GM21528 (cell line): ENCODE results near the gene KRTAP1-4.
"Not testable (repeated sequence)": the region's sequence is repeated elsewhere in the genome, so short reads cannot be mapped to it uniquely, and the experiment has no call there.

Experiments used
- ATAC-seq: cut with Tn5 transposase; IDR thresholded peaks from one replicate; pipeline ENCODE4 v1.9.1; 2021; ENCODE audit warnings: mild to moderate bottlenecking, moderate library complexity; ENCODE audit not compliant: unreplicated experiment, low FRiP score

Gene KRTAP1-4

DNA sequence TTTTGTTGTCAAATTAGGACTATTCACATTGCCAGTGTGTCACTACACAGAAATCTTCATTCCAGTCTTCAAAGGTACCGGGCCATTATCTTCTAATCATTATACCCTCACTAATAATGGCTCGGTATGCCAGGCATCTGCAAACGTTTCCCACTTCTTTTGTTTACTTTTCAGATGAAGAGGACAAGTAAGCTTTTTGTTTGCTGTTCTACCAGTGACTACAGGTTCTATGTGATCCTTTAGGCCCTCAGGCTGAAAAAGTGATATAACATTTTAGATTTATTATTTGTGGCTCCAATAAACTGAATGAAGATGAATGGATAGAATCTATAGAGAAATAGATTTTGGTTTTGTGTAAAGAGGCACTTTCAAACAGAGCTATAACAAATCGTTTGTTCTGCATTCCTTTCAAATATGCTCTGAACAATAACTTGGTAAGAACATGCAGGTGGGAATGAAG lies 20.7 kb downstream of the KRTAP1-4 start:
- ATAC-seq, result no peak

DNA sequence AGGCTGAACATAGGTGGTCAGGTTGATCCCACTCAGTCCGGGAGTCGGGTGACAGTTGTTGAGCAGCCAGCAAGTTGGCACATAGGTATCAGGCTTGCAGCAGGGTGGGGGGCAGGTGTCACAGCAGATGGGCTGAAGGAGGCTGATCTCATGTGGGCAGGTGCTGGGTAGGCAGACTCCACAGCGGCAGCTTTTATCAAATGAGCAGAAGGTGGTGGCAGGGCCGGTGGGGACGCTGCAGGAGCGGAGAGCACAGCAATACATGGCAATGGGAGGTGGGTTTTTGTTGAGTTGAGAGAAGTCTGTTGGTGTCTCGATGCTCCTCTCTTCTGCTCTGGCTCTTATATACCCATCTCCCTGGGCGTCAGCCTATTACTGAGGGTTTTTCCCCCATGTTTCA lies 21.2 kb downstream of the KRTAP1-4 start, which contains the start of gene KRTAP3-1:
Gene KRTAP3-1, minus strand, starts transcription at position 318 of the 400 bp plus-strand sequence. Its CDS starts 54 bp downstream, at position 264.
- no peak for ATAC-seq

DNA sequence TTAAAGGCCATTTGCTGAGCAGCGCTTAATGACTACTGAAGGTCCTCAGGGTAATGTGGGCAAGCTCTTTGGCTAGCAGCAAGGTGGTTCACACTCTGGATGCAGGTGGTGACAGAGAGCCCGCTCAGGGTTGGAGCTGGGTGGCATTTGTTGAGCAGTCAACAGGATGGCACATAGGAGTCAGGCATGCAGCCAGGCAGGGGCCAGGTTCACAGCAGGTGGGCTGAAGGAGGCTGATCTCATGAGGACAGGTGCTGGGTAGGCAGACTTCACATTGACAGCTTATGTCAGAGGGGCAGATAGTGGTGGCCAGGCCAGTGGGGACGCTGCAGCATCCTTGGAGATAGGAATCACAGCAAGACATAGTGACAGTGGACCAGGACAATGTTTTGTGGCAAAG lies 25.6 kb downstream of the KRTAP1-4 start:
- no peak for ATAC-seq

DNA sequence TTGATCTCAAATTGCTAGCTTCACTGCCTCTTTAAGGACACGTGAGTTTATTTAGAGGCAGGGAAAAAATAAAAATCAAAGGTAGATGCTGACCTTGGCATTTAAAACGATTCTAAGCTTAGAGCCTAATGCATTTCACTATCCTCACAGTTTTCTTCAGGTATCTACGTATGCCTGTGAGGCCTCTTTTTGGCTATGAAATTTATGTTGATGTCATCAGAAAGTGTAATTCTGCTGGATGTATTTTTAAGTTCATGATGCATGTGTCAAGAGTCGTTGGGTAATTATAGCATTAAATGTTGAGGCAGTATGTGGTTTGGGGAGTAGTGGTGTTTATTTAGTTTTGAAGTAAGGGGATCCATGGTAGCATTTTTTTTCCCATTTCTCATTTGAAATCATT lies 26.1 kb downstream of the KRTAP1-4 start:
- ATAC-seq, result no peak

DNA sequence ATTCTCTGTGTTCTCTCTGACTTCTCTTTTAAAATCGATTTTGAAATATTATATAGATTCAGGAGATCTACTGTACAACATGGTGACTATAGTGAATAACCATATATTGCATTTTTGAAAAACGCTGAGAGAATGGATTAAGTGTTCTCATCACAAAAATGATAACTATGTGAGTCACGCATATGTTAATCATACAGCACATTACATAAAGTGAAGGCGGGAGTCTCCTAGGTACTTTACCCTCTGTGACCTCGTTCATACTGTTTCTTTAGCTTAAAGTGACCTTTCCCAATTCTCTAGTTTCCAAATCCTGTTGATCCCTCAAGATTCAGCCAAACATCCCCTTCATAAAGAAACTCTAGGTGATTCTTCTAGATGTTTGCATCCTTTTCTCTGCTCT lies 27.2 kb downstream of the KRTAP1-4 start:
- ATAC-seq, result no peak

DNA sequence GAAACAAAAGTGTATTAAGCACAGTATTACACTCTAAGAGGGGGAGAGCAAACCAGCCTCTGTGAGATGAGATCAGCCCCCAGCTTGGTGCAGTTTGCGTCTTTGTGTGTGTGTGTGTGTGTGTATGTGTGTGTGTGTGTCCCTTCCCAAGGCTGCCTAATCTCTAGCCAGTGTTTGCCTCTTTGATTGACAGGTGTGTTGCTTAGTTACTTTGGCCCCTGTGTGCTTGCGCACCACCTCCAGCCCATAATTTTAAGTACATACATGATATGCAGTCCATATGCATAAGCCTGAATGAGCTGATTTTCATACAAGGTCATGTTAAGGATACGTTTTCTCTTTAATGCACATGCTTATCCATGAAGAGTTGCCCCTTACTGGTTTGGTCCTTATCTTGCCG lies 28.2 kb downstream of the KRTAP1-4 start:
- ATAC-seq, result no peak

DNA sequence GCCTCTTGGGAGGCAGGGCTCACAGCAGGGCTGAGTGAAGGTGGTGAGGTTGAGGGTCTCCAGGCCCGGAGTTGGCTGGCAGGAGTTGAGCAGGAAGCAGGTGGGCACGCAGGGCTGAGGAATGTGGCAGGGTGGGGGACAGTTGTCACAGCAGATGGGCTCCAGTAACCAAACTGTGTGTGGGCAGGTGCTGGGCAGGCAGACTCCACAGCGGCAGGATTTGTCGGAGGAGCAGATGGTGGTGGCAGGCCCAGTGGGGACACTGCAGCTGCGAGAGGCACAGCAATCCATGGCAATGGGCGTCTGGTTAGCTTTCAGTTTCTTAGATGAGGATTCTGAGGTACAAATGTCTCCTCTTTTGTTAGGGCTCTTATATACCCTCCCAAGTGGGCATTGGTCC lies 30.4 kb downstream of the KRTAP1-4 start, which contains the start of gene KRTAP3-2:
Gene KRTAP3-2, minus strand, starts transcription at position 344 of the 400 bp plus-strand sequence. Its CDS starts 53 bp downstream, at position 291.
- ATAC-seq, result not testable (repeated sequence)

DNA sequence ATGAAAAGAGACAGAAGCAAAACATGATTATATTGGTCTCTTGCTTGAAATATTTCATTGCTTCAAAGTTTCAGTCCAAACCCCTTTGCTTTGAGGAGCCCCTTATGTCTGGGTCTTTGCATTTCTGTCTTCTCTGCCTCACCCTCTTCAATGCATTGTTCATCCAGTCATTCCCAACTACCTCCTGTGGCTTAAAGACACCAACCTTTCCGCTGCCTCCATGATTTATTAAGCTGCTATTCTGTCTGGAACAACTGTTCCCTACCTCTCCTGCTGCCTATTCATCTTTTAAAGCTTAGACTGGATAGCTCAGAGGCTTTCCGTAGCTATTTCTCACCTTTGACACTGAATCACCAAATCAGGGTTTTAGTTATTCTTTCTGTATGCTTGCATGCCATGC lies 32.6 kb downstream of the KRTAP1-4 start:
- ATAC-seq, result no peak

DNA sequence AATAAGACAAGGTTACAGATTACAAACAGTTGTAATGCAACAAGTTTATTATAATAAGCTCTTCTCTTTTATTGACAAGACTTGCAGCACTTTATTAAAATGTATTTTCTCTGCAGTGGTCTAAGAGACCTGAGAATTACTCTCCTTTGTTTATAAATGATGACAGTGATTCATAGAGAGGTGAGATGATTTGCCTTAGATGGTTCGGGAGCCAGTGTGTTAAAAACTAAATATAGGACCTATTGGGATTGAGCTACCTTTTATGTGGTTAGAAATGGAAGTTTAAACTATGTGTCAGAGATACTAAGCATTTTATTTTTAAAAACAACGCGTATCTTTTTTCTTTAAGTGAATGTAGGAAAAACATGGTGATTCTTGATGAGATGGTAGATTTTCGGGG lies 33.2 kb downstream of the KRTAP1-4 start:
- no peak for ATAC-seq

DNA sequence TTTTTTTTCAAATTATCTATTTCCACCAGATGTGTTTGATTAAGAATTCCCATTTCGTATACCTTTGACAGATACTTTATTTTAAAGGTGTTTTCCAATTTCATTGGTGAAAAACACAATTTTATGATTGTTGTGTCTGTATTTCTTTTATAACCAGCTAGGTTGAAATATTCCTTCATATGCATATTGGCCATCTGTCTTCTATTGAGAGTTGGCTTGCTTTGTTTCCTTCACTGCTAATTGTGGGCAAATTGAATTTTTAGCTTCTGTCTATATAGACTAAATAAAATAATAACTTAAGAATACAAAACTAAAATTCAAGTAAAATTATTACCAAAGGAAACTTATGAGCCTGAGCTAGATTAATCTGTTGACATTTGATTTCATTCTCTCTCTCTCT lies 34.9 kb downstream of the KRTAP1-4 start:
- no peak for ATAC-seq

DNA sequence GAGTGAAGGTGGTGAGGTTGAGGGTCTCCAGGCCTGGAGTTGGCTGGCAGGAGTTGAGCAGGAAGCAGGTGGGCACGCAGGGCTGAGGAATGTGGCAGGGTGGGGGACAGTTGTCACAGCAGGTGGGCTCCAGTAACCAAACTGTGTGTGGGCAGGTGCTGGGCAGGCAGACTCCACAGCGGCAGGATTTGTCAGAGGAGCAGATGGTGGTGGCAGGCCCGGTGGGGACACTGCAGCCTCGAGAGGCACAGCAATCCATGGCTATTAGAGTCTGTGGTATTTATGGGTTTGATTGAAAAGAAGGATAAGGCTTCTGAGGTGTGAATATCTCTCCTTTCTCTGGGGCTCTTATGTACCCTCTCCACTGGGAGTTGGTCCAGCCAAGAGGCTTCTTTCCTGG lies 36.2 kb downstream of the KRTAP1-4 start, which contains the start of gene KRTAP3-3:
Gene KRTAP3-3, minus strand, starts transcription at position 326 of the 400 bp plus-strand sequence. Its CDS starts 67 bp downstream, at position 259.
- no peak for ATAC-seq

DNA sequence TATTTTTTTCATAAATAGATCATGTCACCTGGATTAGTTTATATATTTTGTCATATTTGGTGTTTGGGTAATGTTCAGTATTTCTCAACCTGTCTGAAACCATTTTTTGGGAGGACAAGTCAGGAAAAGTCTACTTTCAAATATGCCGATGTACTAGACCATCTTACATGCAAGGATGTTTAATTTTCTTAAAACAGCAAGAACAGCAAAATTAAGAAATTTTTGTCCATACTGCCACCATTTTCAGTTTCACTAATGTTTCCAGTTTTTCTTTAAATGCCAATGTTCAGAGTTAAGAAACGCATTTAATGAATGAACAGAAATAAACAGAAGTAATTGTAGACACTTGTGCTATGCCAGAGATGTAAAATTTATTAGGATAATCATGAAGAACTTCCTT lies 36.9 kb downstream of the KRTAP1-4 start:
- no peak for ATAC-seq

DNA sequence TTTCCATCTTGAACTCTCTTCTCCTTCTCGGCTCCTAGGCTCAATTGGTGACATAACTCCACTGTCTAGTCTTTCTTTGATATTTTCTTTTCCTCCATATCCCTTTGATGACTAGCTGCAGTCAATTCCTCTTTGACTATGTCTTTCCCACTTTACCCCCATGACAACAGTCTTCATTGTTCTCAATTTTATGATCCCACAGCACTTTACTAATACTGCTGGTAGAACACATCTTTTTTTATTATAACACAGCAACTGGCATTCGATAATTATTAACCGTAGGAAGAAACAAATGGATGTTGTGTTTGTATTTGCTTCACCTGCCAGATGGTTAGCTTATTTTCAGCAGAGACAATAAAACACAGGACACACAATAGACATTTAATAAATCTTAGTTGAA lies 37.3 kb downstream of the KRTAP1-4 start:
- ATAC-seq, result no peak

DNA sequence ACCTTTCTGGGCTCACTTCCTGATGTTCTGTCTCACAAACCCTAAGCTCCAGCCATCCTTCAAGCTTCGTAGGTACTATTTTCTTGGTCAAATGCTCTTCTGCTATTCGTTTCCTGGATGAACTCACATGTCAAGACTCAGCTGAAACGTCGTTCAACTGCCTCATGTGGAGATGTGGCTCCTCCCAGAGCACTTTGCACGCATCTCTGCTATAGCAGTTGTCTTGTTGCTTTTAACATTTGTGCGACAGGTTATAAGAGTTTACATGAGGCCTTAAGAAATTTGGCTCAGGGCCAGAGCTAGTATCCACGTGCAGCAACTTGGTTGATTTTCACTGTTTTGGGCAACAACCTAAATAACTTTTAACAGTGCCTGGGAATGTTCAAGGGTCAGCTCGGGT lies 43.1 kb downstream of the KRTAP1-4 start:
- ATAC-seq, result no peak

DNA sequence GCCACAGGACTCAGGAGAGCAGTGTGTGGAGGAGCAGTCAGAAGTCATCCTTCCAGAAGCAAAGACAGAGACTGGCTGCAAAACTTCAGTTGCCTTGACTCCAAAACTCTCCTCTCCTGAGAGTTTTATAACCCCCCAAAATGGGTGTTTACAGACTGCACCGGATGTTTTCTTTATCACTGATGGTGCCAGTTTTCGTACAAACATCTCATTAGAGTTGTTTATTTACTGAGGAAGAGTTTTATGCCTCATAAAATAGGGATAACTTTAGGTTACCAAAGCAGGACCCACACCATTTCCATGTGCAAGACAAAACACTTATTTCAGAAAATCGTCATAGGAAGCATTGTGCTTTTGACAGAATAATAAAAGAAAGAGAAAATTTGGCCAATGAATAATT lies 45.8 kb downstream of the KRTAP1-4 start, which contains the start of gene KRT40:
Gene KRT40, minus strand, starts transcription at position 101 of the 400 bp plus-strand sequence. Its CDS starts 53 bp downstream, at position 48.
- ATAC-seq, result no peak

DNA sequence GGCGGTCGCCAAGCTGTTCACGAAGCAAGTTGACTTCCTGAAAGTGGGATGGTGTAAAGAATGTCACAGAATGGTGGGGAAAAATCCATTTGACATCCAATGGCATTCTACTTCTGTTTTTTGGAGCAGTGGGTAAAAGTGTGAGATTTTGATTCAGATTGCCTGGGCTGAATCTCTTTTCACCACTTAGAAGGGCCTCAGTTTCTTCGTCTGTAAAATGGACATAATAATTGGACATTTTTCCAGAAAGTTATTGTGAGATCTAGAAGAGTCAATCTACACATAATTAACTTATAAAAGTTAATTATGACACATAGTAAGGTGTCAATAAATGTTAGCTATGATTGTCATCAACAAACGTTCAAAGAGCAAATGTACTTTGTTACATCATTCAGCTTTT lies 48.9 kb downstream of the KRTAP1-4 start:
- no peak for ATAC-seq

DNA sequence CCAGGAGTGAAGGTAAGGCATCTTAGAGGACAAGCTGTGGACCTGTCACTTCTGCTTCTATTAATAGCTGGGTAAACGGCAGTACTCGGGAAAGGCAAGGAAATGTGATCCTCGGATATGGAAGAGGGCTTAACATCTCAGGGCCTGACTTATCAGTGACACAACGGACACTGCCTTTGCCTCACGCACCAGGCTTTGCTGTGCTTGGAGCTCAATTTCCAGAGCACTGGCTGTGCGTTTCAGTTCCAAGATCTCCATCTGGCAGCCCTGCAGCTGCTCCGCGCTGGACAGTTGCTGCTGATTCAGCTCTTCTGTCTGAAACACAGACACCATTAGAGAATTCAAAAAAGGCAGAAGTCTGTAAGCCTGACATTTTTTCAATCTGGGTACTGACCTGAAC lies 49.4 kb downstream of the KRTAP1-4 start:
- ATAC-seq, result no peak

DNA sequence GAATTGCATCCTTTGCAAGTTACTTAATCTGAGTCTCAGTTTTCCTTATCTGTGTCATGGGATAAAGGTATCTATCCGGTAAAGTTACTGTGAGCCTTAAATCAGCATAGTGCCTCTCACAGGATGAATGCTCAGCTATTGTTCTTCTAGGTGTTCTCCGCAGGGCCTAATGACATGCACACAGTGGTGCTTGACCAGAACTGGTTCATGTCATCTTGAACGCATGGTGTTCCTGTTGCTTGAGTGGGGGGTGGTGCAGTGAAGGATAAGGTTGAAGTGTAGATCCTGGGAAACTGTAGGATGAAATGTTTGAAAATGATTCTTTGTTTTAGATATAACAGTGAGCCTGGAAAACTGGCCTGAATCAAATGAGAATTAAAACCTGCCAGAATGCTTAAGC lies 49.9 kb downstream of the KRTAP1-4 start:
- no peak for ATAC-seq
